ENCODE measurements around the gene DACH2.

Gene DACH2

DNA sequence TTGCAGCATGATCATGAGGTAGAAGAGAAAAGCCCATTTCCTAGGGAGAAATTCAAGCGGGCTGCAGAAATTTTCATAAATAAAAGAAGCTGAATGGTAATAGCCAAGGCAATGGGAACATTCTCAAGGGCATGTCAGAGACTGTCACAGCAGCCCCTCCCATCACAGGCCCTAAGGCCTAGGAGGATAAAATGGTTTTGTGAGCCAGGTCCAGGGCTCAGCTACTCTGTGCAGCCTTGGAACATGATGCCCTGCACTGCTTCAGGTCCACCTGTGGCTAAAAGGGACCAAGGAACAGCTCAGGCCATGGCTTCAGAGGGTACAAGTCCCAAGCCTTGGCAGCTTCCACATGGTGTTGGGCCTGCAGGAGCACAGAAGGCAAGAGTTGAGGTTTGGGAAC lies 93.3 kb downstream of the DACH2 start:
- TF ChIP-seq CTCF (IDR thresholded peaks at IDR 0.05; ENCODE audit: low read depth, low read length) = no peak
- no peak overlapping the region for H3K4me3 ChIP-seq (replicated peaks in 1 of 2; ENCODE audit: low read depth in 2 of 2, low read length in 2 of 2)
- no peak for DNase-seq (ENCODE audit: low read depth in 2 of 2)

DNA sequence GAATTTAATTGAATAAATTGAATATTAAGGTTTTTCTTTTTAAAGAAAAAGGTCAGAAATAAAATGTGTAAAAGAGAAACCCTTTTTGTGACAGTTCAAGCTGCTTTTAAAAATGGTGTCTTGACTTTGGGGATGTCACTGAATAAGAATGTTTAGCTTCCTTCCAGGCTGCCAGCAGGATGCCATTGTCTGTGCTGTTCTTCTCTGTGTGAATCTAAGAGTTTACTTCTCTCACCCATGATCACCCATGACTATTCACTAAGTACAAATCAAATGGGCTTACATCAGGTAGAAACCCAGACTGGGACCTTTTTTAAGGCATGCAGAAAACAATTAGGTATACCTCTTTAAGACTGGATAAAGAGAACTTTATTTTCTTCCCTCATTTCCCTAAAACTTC lies 115.3 kb downstream of the DACH2 start:
- DNase-seq (ENCODE audit: low read depth in 2 of 2) = no peak
- no peak overlapping the region for H3K4me3 ChIP-seq (replicated peaks in 1 of 2; ENCODE audit: low read depth in 2 of 2, low read length in 2 of 2)
- TF ChIP-seq CTCF (IDR thresholded peaks at IDR 0.05; ENCODE audit: low read depth, low read length) = no peak

DNA sequence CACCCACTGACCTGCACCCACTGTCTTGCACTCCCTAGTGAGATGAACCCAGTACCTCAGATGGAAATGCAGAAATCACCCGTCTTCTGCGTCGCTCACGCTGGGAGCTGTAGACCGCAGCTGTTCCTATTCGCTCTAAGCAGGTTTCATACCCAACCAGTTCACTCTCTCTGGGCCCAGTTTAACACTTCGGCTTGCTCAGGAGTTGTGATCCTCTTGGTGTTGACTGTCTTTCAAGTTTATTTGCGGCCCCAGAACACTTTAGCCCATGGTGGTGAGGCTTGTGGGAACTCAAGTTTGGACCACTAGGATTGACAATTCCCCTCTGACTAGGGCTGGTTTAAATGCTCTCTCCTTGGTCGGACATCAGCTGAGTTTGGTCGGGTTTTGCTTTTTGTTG lies 147.0 kb downstream of the DACH2 start:
- H3K4me3 ChIP-seq (replicated peaks in 1 of 2; ENCODE audit: low read depth in 2 of 2, low read length in 2 of 2) = no peak overlapping the region
- TF ChIP-seq CTCF (IDR thresholded peaks at IDR 0.05; ENCODE audit: low read depth, low read length) = no peak
- DNase-seq (ENCODE audit: low read depth in 2 of 2) = no peak

DNA sequence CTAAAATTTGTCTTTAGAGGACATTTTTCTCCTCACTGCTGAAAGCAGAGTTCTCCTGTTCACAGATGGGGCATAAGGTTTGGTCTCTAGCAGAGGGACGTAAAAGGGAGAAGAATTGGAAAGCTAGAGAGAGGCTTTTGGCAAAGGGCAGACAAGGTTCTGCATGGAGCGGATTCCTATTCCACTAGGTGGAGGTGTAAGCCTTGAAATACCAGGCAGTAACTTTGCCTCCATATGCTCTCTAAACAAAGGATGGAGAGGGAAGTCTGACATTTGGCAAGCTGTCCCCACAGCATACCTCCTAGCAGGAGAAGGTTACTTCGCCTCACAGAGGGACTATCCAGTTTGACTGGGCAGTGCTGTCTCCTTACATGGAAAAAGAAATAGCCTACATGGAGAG lies 174.7 kb downstream of the DACH2 start:
- no peak overlapping the region for H3K4me3 ChIP-seq (replicated peaks in 1 of 2; ENCODE audit: low read depth in 2 of 2, low read length in 2 of 2)
- TF ChIP-seq CTCF (IDR thresholded peaks at IDR 0.05; ENCODE audit: low read depth, low read length) = no peak
- peak in 1 of 2 donors; percentile 0 for DNase-seq (ENCODE audit: low read depth in 2 of 2)

DNA sequence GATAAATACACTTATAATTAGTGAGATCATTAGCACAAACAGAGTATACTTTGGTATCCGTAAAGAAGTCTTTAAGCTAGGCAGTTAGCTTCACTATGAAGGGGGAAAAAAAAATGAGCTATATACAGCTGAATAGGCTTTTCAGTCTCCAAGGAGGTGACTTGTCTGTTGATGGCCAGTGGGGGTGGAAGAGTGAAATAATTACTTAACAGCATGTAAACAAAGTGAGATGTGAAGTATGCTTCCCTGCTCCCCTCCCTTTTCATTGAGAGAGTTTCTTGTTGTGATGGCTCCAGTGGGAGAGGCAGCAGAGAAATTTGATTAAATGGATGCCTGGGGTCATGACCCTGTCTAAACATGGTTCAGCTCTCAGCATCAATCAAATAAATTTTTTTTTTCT lies 180.9 kb downstream of the DACH2 start:
- no peak overlapping the region for H3K4me3 ChIP-seq (replicated peaks in 1 of 2; ENCODE audit: low read depth in 2 of 2, low read length in 2 of 2)
- no peak for DNase-seq (ENCODE audit: low read depth in 2 of 2)
- no peak for TF ChIP-seq CTCF (IDR thresholded peaks at IDR 0.05; ENCODE audit: low read depth, low read length)

GRCh38 chrX:86348669-86349068 lies 200.4 kb downstream of the DACH2 start:
- DNase-seq (ENCODE audit: low read depth in 2 of 2) = no peak
- no peak overlapping the region for H3K4me3 ChIP-seq (replicated peaks in 1 of 2; ENCODE audit: low read depth in 2 of 2, low read length in 2 of 2)
- no peak for TF ChIP-seq CTCF (IDR thresholded peaks at IDR 0.05; ENCODE audit: low read depth, low read length)

DNA sequence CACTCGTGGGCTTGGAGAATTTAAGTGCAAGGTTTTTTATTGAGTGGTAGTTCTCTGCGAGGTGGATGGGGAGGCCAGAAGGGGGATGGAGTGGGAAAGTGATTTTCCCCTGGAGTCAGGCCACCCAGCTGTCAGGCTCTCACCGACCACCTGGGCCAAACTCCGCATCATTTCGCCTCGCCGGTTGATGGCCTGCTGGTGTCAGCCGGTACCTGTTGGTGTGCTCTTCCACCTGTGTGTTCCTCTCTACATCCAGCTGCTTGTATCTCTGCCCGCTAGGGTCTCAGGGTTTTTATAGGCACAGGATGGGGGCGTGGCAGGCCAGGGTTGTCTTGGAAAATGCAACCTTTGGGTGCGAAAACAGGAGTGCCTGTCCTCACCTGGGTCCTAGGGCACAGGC lies 200.9 kb downstream of the DACH2 start:
- no peak overlapping the region for H3K4me3 ChIP-seq (replicated peaks in 1 of 2; ENCODE audit: low read depth in 2 of 2, low read length in 2 of 2)
- no peak for DNase-seq (ENCODE audit: low read depth in 2 of 2)
- TF ChIP-seq CTCF (IDR thresholded peaks at IDR 0.05; ENCODE audit: low read depth, low read length) = no peak

All from cardiac fibroblast (primary cell).